HG03342 (cell line): ENCODE measurements around the gene MAOB.

Source experiments
- ATAC-seq: cut with Tn5 transposase; IDR thresholded peaks from one replicate; pipeline ENCODE4 v1.9.1; 2021; ENCODE audit warnings: mild to moderate bottlenecking, moderate library complexity; ENCODE audit not compliant: unreplicated experiment

MAOB gene

GRCh38 chrX:43718081-43718480, 164.2 kb downstream of the MAOB start:
- ATAC-seq, result no peak

GRCh38 chrX:43717161-43717560, 165.1 kb downstream of the MAOB start:
- no peak for ATAC-seq

GRCh38 chrX:43716696-43717095, 165.6 kb downstream of the MAOB start:
- no peak for ATAC-seq
